ENCODE data around the gene LRMDA. TPM values are rescaled to one million over a fixed set of nuclear protein-coding genes. Genes with fewer than 3 reads are reported as not detected.

Gene LRMDA
- total and polyA plus RNA-seq, 3 experiments from 2014 or later, result not detected

- H3K27me3 ChIP-seq (ENCODE audit: insufficient read depth, low read length, poor library complexity, severe bottlenecking), result no peaks in the 10 kb centered on the region
- H3K36me3 Mint-ChIP-seq, result no peaks in the 10 kb centered on the region
- H3K4me1 ChIP-seq (ENCODE audit: insufficient read depth, low read length), result no peaks in the 10 kb centered on the region
- POLR2A ChIA-PET, result no interaction called here
- H3K9me3 Mint-ChIP-seq, result peaks cover 0 to 4% (median 3%) of the 10 kb centered on the region in 5 donors
- H3K4me3 Mint-ChIP-seq, result no peak overlapping the region
- peaks cover 0 to 1% of the 10 kb centered on the region in 2 donors for H3K27me3 Mint-ChIP-seq
- no peak overlapping the region for H3K27ac ChIP-seq (ENCODE audit: low read depth, low read length)
- no peak overlapping the region for H3K27ac Mint-ChIP-seq
- no peaks in the 10 kb centered on the region for H3K9me3 ChIP-seq (ENCODE audit: low read length)
- CTCF ChIA-PET, result no interaction called here
- H3K4me3 ChIP-seq (ENCODE audit: low read length), result no peak overlapping the region
- DNase-seq, result no peak
- H3K36me3 ChIP-seq (ENCODE audit: insufficient read depth, low read length), result no peaks in the 10 kb centered on the region
- no peaks in the 10 kb centered on the region for H3K4me1 Mint-ChIP-seq
Measured at GRCh38 chr10:76124280-76124679, 692.9 kb downstream of the LRMDA start.

- peaks cover 0 to 4% (median 3%) of the 10 kb centered on the region in 5 donors for H3K9me3 Mint-ChIP-seq
Measured at GRCh38 chr10:76125900-76126299, 694.5 kb downstream of the LRMDA start.

GRCh38 chr10:76126607-76127527, 695.4 kb downstream of the LRMDA start:
- no peak for DNase-seq
- Histone ChIP-seq H3K36me3 (ENCODE audit: insufficient read depth, low read length) (no peaks in the 10 kb centered on the region), H3K4me3 (ENCODE audit: low read length) (no peak overlapping the region), H3K9me3 (ENCODE audit: low read length) (no peaks in the 10 kb centered on the region), H3K27me3 (ENCODE audit: insufficient read depth, low read length, poor library complexity, severe bottlenecking) (no peaks in the 10 kb centered on the region), H3K4me1 (ENCODE audit: insufficient read depth, low read length) (no peaks in the 10 kb centered on the region), H3K27ac (ENCODE audit: low read depth, low read length) (no peak overlapping the region)
- ChIA-PET CTCF (no interaction called here), POLR2A (no interaction called here)
- Mint-ChIP-seq H3K27ac (no peak overlapping the region), H3K9me3 (peaks cover 0 to 5% (median 3%) of the 10 kb centered on the region in 5 donors), H3K4me3 (no peak overlapping the region), H3K4me1 (no peaks in the 10 kb centered on the region), H3K27me3 (no peaks in the 10 kb centered on the region), H3K36me3 (no peaks in the 10 kb centered on the region)

More at GRCh38 chr10:76125900-76126299, 694.5 kb downstream of the LRMDA start:
- POLR2A ChIA-PET, result no interaction called here
- no peaks in the 10 kb centered on the region for H3K36me3 ChIP-seq (ENCODE audit: insufficient read depth, low read length)
- no peaks in the 10 kb centered on the region for H3K4me1 Mint-ChIP-seq
- no peaks in the 10 kb centered on the region for H3K4me1 ChIP-seq (ENCODE audit: insufficient read depth, low read length)
- no peak overlapping the region for H3K4me3 Mint-ChIP-seq
- H3K4me3 ChIP-seq (ENCODE audit: low read length), result no peak overlapping the region
- H3K27ac Mint-ChIP-seq, result no peak overlapping the region
- no peak overlapping the region for H3K27ac ChIP-seq (ENCODE audit: low read depth, low read length)
- no peaks in the 10 kb centered on the region for H3K27me3 ChIP-seq (ENCODE audit: insufficient read depth, low read length, poor library complexity, severe bottlenecking)
- H3K9me3 ChIP-seq (ENCODE audit: low read length), result no peaks in the 10 kb centered on the region
- no peak for DNase-seq
- H3K27me3 Mint-ChIP-seq, result peaks cover 0 to 1% of the 10 kb centered on the region in 2 donors
- CTCF ChIA-PET, result no interaction called here
- H3K36me3 Mint-ChIP-seq, result no peaks in the 10 kb centered on the region

- no peak overlapping the region for H3K27ac ChIP-seq (ENCODE audit: low read depth, low read length)
- H3K4me3 ChIP-seq (ENCODE audit: low read length), result no peak overlapping the region
- H3K4me3 Mint-ChIP-seq, result no peak overlapping the region
- no peaks in the 10 kb centered on the region for H3K36me3 ChIP-seq (ENCODE audit: insufficient read depth, low read length)
- no peak for DNase-seq
- H3K27me3 ChIP-seq (ENCODE audit: insufficient read depth, low read length, poor library complexity, severe bottlenecking), result no peaks in the 10 kb centered on the region
- no peaks in the 10 kb centered on the region for H3K9me3 ChIP-seq (ENCODE audit: low read length)
- peaks cover 0 to 5% (median 4%) of the 10 kb centered on the region in 5 donors for H3K9me3 Mint-ChIP-seq
- H3K27me3 Mint-ChIP-seq, result no peaks in the 10 kb centered on the region
- no peaks in the 10 kb centered on the region for H3K4me1 ChIP-seq (ENCODE audit: insufficient read depth, low read length)
- CTCF ChIA-PET, result no interaction called here
- H3K4me1 Mint-ChIP-seq, result no peaks in the 10 kb centered on the region
- POLR2A ChIA-PET, result no interaction called here
- no peaks in the 10 kb centered on the region for H3K36me3 Mint-ChIP-seq
- H3K27ac Mint-ChIP-seq, result no peak overlapping the region
Measured at GRCh38 chr10:76127984-76128589, 696.7 kb downstream of the LRMDA start.

GRCh38 chr10:76129213-76129612, 697.8 kb downstream of the LRMDA start:
- Histone ChIP-seq H3K4me3 (ENCODE audit: low read length) (no peak overlapping the region), H3K27ac (ENCODE audit: low read depth, low read length) (no peak overlapping the region), H3K36me3 (ENCODE audit: insufficient read depth, low read length) (no peaks in the 10 kb centered on the region), H3K4me1 (ENCODE audit: insufficient read depth, low read length) (no peaks in the 10 kb centered on the region), H3K9me3 (ENCODE audit: low read length) (no peaks in the 10 kb centered on the region), H3K27me3 (ENCODE audit: insufficient read depth, low read length, poor library complexity, severe bottlenecking) (no peaks in the 10 kb centered on the region)
- no peaks in the 10 kb centered on the region for H3K4me1 Mint-ChIP-seq
- H3K27ac Mint-ChIP-seq, result no peak overlapping the region
- ChIA-PET POLR2A (no interaction called here), CTCF (no interaction called here)
- H3K9me3 Mint-ChIP-seq, result peaks cover 0 to 5% (median 4%) of the 10 kb centered on the region in 5 donors
- no peaks in the 10 kb centered on the region for H3K36me3 Mint-ChIP-seq
- no peak for DNase-seq
- H3K4me3 Mint-ChIP-seq, result no peak overlapping the region
- no peaks in the 10 kb centered on the region for H3K27me3 Mint-ChIP-seq

- H3K9me3 Mint-ChIP-seq, result peaks cover 0 to 4% (median 2%) of the 10 kb centered on the region in 5 donors
- H3K27ac ChIP-seq (ENCODE audit: low read depth, low read length), result no peak overlapping the region
Measured at GRCh38 chr10:76130892-76131291, 699.5 kb downstream of the LRMDA start.

GRCh38 chr10:76133597-76134255, 702.3 kb downstream of the LRMDA start:
- Mint-ChIP-seq H3K4me3 (no peak overlapping the region), H3K36me3 (no peaks in the 10 kb centered on the region), H3K27me3 (peaks cover 0 to 2% of the 10 kb centered on the region in 2 donors), H3K9me3 (peaks cover 0 to 4% (median 2%) of the 10 kb centered on the region in 5 donors), H3K27ac (no peak overlapping the region), H3K4me1 (no peaks in the 10 kb centered on the region)
- no peaks in the 10 kb centered on the region for H3K27me3 ChIP-seq (ENCODE audit: insufficient read depth, low read length, poor library complexity, severe bottlenecking)
- H3K36me3 ChIP-seq (ENCODE audit: insufficient read depth, low read length), result no peaks in the 10 kb centered on the region
- H3K9me3 ChIP-seq (ENCODE audit: low read length), result no peaks in the 10 kb centered on the region
- CTCF ChIA-PET, result no interaction called here
- no peak overlapping the region for H3K27ac ChIP-seq (ENCODE audit: low read depth, low read length)
- POLR2A ChIA-PET, result no interaction called here
- no peak for DNase-seq
- H3K4me3 ChIP-seq (ENCODE audit: low read length), result no peak overlapping the region
- H3K4me1 ChIP-seq (ENCODE audit: insufficient read depth, low read length), result no peaks in the 10 kb centered on the region

More at GRCh38 chr10:76130892-76131291, 699.5 kb downstream of the LRMDA start:
- Mint-ChIP-seq H3K4me1 (no peaks in the 10 kb centered on the region), H3K27ac (no peak overlapping the region), H3K36me3 (no peaks in the 10 kb centered on the region), H3K27me3 (no peaks in the 10 kb centered on the region), H3K4me3 (no peak overlapping the region)
- Histone ChIP-seq H3K4me3 (ENCODE audit: low read length) (no peak overlapping the region), H3K36me3 (ENCODE audit: insufficient read depth, low read length) (no peaks in the 10 kb centered on the region), H3K9me3 (ENCODE audit: low read length) (no peaks in the 10 kb centered on the region), H3K4me1 (ENCODE audit: insufficient read depth, low read length) (no peaks in the 10 kb centered on the region), H3K27me3 (ENCODE audit: insufficient read depth, low read length, poor library complexity, severe bottlenecking) (no peaks in the 10 kb centered on the region)
- ChIA-PET POLR2A (no interaction called here), CTCF (no interaction called here)
- no peak for DNase-seq

- Mint-ChIP-seq H3K27ac (no peak overlapping the region), H3K27me3 (peaks cover 0 to 2% of the 10 kb centered on the region in 2 donors), H3K9me3 (peaks cover 0 to 4% (median 0%) of the 10 kb centered on the region in 5 donors), H3K36me3 (no peaks in the 10 kb centered on the region), H3K4me1 (no peaks in the 10 kb centered on the region), H3K4me3 (no peak overlapping the region)
- DNase-seq, result no peak
- H3K27ac ChIP-seq (ENCODE audit: low read depth, low read length), result no peak overlapping the region
- H3K4me1 ChIP-seq (ENCODE audit: insufficient read depth, low read length), result no peaks in the 10 kb centered on the region
- H3K9me3 ChIP-seq (ENCODE audit: low read length), result no peaks in the 10 kb centered on the region
- H3K27me3 ChIP-seq (ENCODE audit: insufficient read depth, low read length, poor library complexity, severe bottlenecking), result no peaks in the 10 kb centered on the region
- ChIA-PET POLR2A (no interaction called here), CTCF (no interaction called here)
- no peaks in the 10 kb centered on the region for H3K36me3 ChIP-seq (ENCODE audit: insufficient read depth, low read length)
- H3K4me3 ChIP-seq (ENCODE audit: low read length), result no peak overlapping the region
Measured at GRCh38 chr10:76136961-76137360, 705.5 kb downstream of the LRMDA start.

Measured in CD8-positive, alpha-beta memory T cell (primary cell).